ENCODE results near the gene CLCN7.

Gene CLCN7

GRCh38 chr16:1429012-1429411, 45.8 kb downstream of the CLCN7 start:
- DNase-seq: no peak

GRCh38 chr16:1428511-1428910, 46.3 kb downstream of the CLCN7 start:
- peak; percentile 10 for DNase-seq

- no peak for DNase-seq
Observed at GRCh38 chr16:1427473-1428461, 47.1 kb downstream of the CLCN7 start.

GRCh38 chr16:1426734-1427471, 47.9 kb downstream of the CLCN7 start:
- DNase-seq: no peak

GRCh38 chr16:1425616-1426370, 49.0 kb downstream of the CLCN7 start:
- DNase-seq: no peak

DNA sequence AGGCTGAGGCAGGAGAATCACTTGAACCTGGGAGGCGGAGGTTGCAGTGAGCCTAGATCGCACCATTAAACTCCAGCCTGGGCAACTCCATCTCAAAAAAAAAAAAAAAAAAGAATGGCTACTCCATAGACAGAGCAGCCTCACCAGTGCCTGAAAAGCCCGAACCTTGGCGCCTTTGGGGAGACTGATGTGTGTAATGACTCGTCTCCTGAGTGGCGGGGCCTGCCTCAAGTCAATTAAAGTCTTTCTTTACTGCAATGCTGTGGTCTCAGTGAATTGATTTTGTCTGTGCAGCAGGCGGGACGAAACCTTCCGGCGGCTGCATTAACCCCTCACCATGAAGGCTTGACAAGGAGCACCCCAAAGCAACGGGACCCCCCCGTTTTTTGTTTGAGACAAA, 50.8 kb downstream of the CLCN7 start:
- no peak for DNase-seq

GRCh38 chr16:1422076-1422475, 52.8 kb downstream of the CLCN7 start:
- DNase-seq: no peak

GRCh38 chr16:1420111-1420539, 54.7 kb downstream of the CLCN7 start:
- DNase-seq: no peak

DNA sequence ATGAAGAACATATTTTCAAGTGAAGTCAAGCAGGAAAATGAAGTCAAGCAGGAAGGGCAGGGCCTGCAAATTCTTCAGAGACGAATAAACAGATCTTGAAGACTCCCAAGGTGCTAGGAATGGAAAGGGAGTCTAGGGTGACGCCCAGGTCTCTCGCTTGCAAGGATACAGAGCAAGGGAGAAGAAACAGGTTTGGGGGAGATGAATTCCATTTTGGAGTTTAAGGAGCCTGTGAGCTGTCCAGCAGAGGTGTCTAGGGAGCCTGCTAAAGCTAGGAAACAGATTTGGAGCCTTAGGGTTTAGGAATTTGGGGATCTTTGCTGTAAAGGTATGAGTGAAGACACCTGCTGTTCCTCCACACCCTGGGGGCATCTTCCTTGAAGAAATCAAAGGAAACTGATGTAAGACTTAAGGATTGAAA, 58.3 kb downstream of the CLCN7 start:
- DNase-seq: no peak

GRCh38 chr16:1414532-1415260, 60.1 kb downstream of the CLCN7 start, which contains the start of gene UNKL:
Gene UNKL, minus strand, starts transcription at chr16:1414704. Its CDS starts 13 bp downstream, at chr16:1414691.
- peak; percentile 50 for DNase-seq

DNA sequence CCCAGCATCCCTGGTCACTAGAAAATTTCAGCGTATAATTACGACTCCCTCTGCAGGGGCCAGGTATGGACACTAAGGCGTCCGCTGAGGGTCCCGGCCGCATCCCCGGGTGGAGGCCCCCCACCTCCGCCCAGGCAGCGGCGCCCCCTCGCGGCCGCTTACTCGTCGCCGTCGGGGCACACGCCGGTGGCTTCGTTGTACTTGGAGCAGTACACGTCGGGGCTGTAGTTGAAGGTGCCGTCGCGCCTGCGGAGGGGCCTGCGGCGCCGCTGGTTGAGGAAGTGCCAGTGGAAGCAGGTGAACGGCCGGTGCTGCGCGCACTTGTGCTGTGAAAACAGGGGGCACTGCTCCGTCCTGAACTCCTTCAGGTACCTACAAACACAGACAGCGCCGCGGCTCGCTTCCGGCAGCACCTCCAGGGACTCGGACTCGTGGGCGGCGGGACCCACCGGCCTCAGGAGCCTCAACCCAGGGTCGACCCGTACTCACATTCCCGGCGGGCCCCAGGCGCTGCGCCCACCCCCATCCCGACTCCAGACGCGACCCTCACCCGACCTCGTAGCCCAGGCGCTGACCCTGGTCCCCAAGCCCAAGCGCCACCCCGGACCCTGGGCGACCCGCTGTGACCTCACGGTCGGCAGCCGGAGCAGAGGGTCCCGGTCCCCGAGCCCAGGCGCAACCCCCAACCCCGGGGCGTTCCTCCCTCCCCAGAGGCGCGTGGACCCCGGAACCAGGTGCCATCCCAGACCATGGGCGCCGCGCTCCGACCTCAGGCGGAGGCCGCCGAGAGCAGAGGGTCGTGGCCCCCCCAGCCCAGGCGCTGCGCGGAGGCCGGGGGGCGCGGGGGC, 60.9 kb downstream of the CLCN7 start:
- DNase-seq: peak; percentile 28

DNA sequence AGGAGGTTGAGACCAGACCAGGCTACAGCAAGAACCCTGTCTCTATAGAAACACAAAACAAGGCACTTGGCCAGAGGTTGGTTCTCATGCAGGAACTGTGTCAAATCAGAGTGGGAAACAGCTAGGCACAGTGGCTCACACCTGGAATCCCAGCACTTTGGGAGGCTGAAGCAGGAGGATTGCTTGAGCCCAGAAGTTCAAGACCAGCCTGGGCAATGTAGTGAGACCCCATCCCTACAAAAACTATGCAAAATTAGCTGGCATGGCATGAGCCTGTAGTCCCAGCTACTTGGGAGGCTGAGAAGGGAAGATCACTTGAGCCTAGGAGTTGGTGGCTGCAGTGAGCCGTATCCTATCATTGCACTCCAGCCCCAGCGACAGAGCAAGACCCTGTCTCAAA, 62.0 kb downstream of the CLCN7 start:
- no peak for DNase-seq

DNA sequence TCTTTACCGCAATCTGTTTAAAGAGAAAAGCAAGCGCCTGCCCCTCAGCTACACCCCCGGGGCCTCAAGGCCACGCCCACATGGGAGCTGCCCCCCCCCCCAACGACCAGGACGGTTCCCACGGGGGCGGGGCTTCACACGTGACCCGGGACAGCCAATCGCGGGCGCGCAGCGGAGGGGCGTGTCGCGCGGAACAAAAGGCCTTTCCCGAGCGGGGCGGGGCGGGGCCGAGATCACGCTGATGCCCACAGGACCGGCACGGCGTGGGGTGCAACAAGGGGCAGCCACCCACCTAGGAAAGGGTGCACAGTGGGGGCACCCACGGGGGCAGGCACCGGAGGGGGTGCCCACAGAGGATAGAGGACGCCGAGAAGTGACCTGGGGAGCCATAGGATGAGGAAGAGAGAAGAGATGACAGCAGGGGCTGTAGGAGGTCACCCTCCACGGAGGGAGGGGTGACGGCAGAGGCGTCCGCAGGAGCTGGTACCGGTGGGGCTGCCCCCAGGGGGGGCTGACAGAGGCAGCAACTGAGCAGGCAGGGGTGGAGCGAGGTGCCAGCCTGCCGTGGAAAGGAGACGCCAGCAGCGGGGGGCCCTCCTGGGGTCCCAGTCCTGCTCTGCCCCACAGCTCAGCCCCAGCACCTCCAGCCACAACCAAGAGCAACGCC, 66.5 kb downstream of the CLCN7 start:
- peak; percentile 88 for DNase-seq

DNA sequence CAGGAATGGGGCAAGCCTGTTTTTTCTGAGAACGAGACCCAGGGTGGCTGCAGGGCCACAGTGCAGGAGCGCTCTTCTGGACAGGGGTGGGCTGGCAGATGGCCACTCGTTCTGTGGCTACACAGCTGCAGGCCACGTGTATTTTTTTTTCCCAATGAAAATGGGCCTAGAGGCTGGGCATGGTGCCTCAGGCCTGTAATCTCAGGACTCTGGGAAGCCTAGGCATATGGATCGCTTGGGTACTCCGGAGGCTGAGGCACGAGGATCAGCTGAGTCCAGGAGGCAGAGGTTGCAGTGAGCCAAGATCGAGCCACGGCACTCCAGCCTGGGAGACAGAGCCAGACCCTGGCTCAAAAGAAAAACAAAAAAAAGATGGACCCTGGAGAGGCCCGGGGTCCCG, 67.1 kb downstream of the CLCN7 start:
- peak; percentile 35 for DNase-seq

- DNase-seq: no peak
Observed at GRCh38 chr16:1403733-1404132, 71.1 kb downstream of the CLCN7 start.

DNA sequence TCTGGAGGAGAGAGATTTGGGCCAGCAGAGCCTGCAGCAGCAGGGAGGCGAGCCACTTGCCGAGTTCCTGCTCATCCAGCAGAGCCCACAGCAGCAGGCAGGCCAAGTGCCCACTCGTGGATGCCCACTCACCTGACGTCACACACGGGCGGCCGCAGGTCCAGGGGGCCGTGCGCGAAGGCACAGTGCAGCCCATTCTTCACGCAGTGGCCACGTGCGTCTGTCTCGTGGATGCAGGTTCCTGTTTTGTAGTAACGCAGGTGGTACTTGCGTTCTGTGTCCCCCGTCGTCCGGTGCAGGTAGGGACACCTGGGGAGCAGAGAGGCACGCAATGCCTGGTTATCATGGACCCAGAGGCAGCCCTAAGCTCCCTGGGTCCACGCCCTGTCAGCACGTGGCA, 71.8 kb downstream of the CLCN7 start:
- no peak for DNase-seq

DNA sequence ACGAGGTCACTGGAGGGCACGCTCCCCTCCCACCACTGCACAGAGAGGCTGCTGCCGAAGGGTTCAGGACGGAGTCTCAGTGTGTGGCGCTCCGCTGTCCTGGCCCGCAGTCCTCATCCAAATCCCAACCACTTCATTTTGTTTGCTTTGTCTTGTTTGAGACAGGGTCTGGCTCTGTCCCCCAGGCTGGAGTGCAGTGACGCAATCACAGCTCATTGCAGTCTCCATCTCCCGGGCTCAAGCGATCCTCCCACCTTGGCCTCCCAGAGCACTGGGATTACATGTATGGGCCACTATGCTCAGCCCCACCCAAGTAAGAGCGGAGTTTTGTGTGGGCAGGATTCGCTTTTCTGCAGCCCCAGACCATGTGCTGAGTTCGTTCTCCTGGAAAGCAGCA, 73.1 kb downstream of the CLCN7 start:
- no peak for DNase-seq

DNA sequence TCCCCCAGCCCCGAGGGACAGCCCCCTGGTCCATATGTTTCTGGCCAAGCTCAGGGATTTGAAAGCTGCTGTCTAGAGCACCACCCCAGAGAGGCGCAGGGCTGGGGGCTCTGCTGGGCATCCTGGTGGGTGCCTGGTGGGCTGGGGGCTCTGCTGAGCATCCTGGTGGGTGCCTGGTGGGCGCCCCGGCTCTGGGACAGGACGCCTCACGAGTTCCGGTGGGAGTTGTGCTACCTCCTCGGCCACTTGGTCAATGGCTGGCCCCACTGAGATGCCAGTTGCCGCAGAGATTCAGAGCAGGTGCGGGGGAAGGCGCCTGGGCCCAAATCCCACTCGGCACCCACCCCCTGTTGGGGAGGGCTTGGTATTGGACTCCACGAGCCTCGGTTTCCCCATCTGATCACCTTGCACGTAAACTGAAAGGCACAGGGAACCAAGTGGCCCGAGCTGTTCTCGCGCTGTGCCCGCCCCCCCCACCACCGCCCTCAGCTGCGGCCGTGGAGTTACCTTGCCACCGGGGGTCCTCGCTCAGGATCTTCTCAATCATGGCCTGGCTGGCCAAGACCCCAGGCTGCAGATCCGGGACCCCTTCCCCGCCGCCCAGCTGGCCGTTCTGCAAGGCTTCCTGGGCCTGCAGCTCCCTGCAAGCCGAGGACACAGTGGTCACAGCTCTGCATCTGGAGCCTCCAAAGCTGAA, 73.6 kb downstream of the CLCN7 start:
- DNase-seq: no peak

- DNase-seq: no peak
Observed at GRCh38 chr16:1398826-1399581, 75.8 kb downstream of the CLCN7 start.

All from fibroblast of upper back skin (primary cell).